Activated CD4-positive, alpha-beta memory T cell treated with anti-CD3 and anti-CD28 coated beads, Interleukin-2, amount 10 ng/mL, durations not matched to agents 7 days and 5 days (primary cell): Measurements from ENCODE around the gene TBC1D1. TPM values are rescaled to one million over a fixed set of nuclear protein-coding genes. Genes with fewer than 3 reads are reported as not detected.

Experiments used
- CTCF ChIA-PET: fragments of 350-600 bp; sonication (Branson Sonifier 250); formaldehyde crosslinking; loops from one replicate; lab custom pipeline; 2021; ENCODE audit warnings: antibody characterized with exemption, inconsistent platforms; lab: Charles Lee
- POLR2A ChIA-PET: fragments of 350-600 bp; sonication (Branson Sonifier 250); formaldehyde crosslinking; loops from one replicate; lab custom pipeline; 2021; ENCODE audit warnings: antibody characterized with exemption; lab: Charles Lee
- DNase-seq: peaks from one replicate; pipeline ENCODE4 v3.0.0-alpha.2; 2020
- H3K27ac Mint-ChIP-seq: one replicate; pipeline ENCODE4 v1.8.0; 2021; ENCODE audit warnings: mild to moderate bottlenecking, mixed read lengths
- H3K27me3 Mint-ChIP-seq: one replicate; pipeline ENCODE4 v1.8.0; 2021; ENCODE audit warnings: mixed read lengths
- H3K36me3 Mint-ChIP-seq: one replicate; pipeline ENCODE4 v1.8.0; 2021; ENCODE audit warnings: low read depth, mixed read lengths
- H3K4me1 Mint-ChIP-seq: one replicate; pipeline ENCODE4 v1.8.0; 2021; ENCODE audit warnings: mixed read lengths
- H3K4me3 Mint-ChIP-seq: one replicate; pipeline ENCODE4 v1.8.0; 2021; ENCODE audit warnings: mild to moderate bottlenecking, mixed read lengths
- H3K9me3 Mint-ChIP-seq: one replicate; pipeline ENCODE4 v1.8.0; 2021; ENCODE audit warnings: mixed read lengths
- total RNA-seq, 2 experiments: library from RNA; stranded (reverse); gene quantifications; one replicate each; pipeline ENCODE4 v1.2.3, GENCODE V29; 2021

Gene TBC1D1
- total RNA-seq, 2 experiments from 2014 or later = 58.8 to 62.3 TPM

- Mint-ChIP-seq H3K36me3 (no peaks in the 10 kb centered on the region), H3K4me1 (peaks cover 10% of the 10 kb centered on the region), H3K27ac (no peak overlapping the region), H3K9me3 (no peaks in the 10 kb centered on the region), H3K4me3 (no peak overlapping the region), H3K27me3 (no peaks in the 10 kb centered on the region)
- POLR2A ChIA-PET = no interaction called here
- no peak for DNase-seq
- CTCF ChIA-PET = no interaction called here
Measured at GRCh38 chr4:37995981-37996775, 105.3 kb downstream of the TBC1D1 start.

GRCh38 chr4:37998226-37998625 lies 107.3 kb downstream of the TBC1D1 start:
- Mint-ChIP-seq H3K4me3 (no peak overlapping the region), H3K4me1 (peaks cover 15% of the 10 kb centered on the region), H3K27ac (no peak overlapping the region), H3K9me3 (no peaks in the 10 kb centered on the region), H3K27me3 (no peaks in the 10 kb centered on the region), H3K36me3 (no peaks in the 10 kb centered on the region)
- POLR2A ChIA-PET = no interaction called here
- CTCF ChIA-PET = no interaction called here
- DNase-seq = no peak

- peaks cover 14% of the 10 kb centered on the region for H3K4me1 Mint-ChIP-seq
- no peak overlapping the region for H3K27ac Mint-ChIP-seq
- no peaks in the 10 kb centered on the region for H3K27me3 Mint-ChIP-seq
- CTCF ChIA-PET = no interaction called here
- no peaks in the 10 kb centered on the region for H3K36me3 Mint-ChIP-seq
- no peak for DNase-seq
- H3K4me3 Mint-ChIP-seq = no peak overlapping the region
- POLR2A ChIA-PET = no interaction called here
- H3K9me3 Mint-ChIP-seq = no peaks in the 10 kb centered on the region
Measured at GRCh38 chr4:37999000-37999716, 108.3 kb downstream of the TBC1D1 start.

- Mint-ChIP-seq H3K4me3 (no peak overlapping the region), H3K27ac (no peak overlapping the region), H3K27me3 (no peaks in the 10 kb centered on the region), H3K9me3 (no peaks in the 10 kb centered on the region), H3K36me3 (no peaks in the 10 kb centered on the region), H3K4me1 (peaks cover 8% of the 10 kb centered on the region)
- POLR2A ChIA-PET = interaction anchor here (0.6 kb wide), 1 partner anchor 30 kb away, joined by 3 read pairs; no protein-coding TSS in a partner anchor
- no peak for DNase-seq
- CTCF ChIA-PET = no interaction called here
Measured at GRCh38 chr4:37999965-38000364, 109.1 kb downstream of the TBC1D1 start.

GRCh38 chr4:38001927-38002326 lies 111.0 kb downstream of the TBC1D1 start:
- no peak overlapping the region for H3K27ac Mint-ChIP-seq
- ChIA-PET POLR2A (no interaction called here), CTCF (no interaction called here)
- H3K4me1 Mint-ChIP-seq = peaks cover 6% of the 10 kb centered on the region
- H3K36me3 Mint-ChIP-seq = no peaks in the 10 kb centered on the region
- no peak overlapping the region for H3K4me3 Mint-ChIP-seq
- no peaks in the 10 kb centered on the region for H3K27me3 Mint-ChIP-seq
- no peak for DNase-seq
- no peaks in the 10 kb centered on the region for H3K9me3 Mint-ChIP-seq

- Mint-ChIP-seq H3K27ac (no peak overlapping the region), H3K9me3 (no peaks in the 10 kb centered on the region), H3K4me3 (no peak overlapping the region), H3K36me3 (no peaks in the 10 kb centered on the region), H3K4me1 (peaks cover 6% of the 10 kb centered on the region), H3K27me3 (no peaks in the 10 kb centered on the region)
- POLR2A ChIA-PET = no interaction called here
- CTCF ChIA-PET = no interaction called here
- no peak for DNase-seq
Measured at GRCh38 chr4:38002451-38003071, 111.7 kb downstream of the TBC1D1 start.

- peaks cover 6% of the 10 kb centered on the region for H3K4me1 Mint-ChIP-seq
- no peaks in the 10 kb centered on the region for H3K9me3 Mint-ChIP-seq
- ChIA-PET POLR2A (no interaction called here), CTCF (no interaction called here)
- no peaks in the 10 kb centered on the region for H3K27me3 Mint-ChIP-seq
- H3K27ac Mint-ChIP-seq = no peak overlapping the region
- no peak for DNase-seq
- no peak overlapping the region for H3K4me3 Mint-ChIP-seq
- H3K36me3 Mint-ChIP-seq = no peaks in the 10 kb centered on the region
Measured at GRCh38 chr4:38003102-38003501, 112.2 kb downstream of the TBC1D1 start.

- Mint-ChIP-seq H3K9me3 (no peaks in the 10 kb centered on the region), H3K27me3 (no peaks in the 10 kb centered on the region), H3K27ac (no peak overlapping the region), H3K4me3 (no peak overlapping the region), H3K4me1 (peaks cover 6% of the 10 kb centered on the region), H3K36me3 (no peaks in the 10 kb centered on the region)
- ChIA-PET CTCF (no interaction called here), POLR2A (interaction anchor here (0.6 kb wide), 1 partner anchor 196 kb away, joined by 3 read pairs; no protein-coding TSS in a partner anchor)
- DNase-seq = no peak
Measured at GRCh38 chr4:38003628-38004027, 112.7 kb downstream of the TBC1D1 start.

- no peaks in the 10 kb centered on the region for H3K9me3 Mint-ChIP-seq
- POLR2A ChIA-PET = interaction anchor here (0.6 kb wide), 1 partner anchor 196 kb away, joined by 3 read pairs; no protein-coding TSS in a partner anchor
- no peak overlapping the region for H3K4me3 Mint-ChIP-seq
- CTCF ChIA-PET = interaction anchor here (0.6 kb wide), 1 partner anchor 640 kb away, joined by 3 read pairs; no protein-coding TSS in a partner anchor
- H3K27ac Mint-ChIP-seq = no peak overlapping the region
- no peaks in the 10 kb centered on the region for H3K36me3 Mint-ChIP-seq
- H3K27me3 Mint-ChIP-seq = no peaks in the 10 kb centered on the region
- H3K4me1 Mint-ChIP-seq = peaks cover 6% of the 10 kb centered on the region
- no peak for DNase-seq
Measured at GRCh38 chr4:38004062-38004461, 113.2 kb downstream of the TBC1D1 start.

- CTCF ChIA-PET = interaction anchor here (0.6 kb wide), 1 partner anchor 639 kb away, joined by 3 read pairs; no protein-coding TSS in a partner anchor
- H3K4me3 Mint-ChIP-seq = no peak overlapping the region
Measured at GRCh38 chr4:38004887-38005286, 114.0 kb downstream of the TBC1D1 start.

GRCh38 chr4:38005637-38006036 lies 114.8 kb downstream of the TBC1D1 start:
- CTCF ChIA-PET = no interaction called here

More at GRCh38 chr4:38004887-38005286, 114.0 kb downstream of the TBC1D1 start:
- H3K27me3 Mint-ChIP-seq = no peaks in the 10 kb centered on the region
- POLR2A ChIA-PET = no interaction called here
- no peak overlapping the region for H3K27ac Mint-ChIP-seq
- H3K4me1 Mint-ChIP-seq = peaks cover 6% of the 10 kb centered on the region
- H3K36me3 Mint-ChIP-seq = no peaks in the 10 kb centered on the region
- no peak for DNase-seq
- H3K9me3 Mint-ChIP-seq = no peaks in the 10 kb centered on the region

GRCh38 chr4:38007645-38008044 lies 116.8 kb downstream of the TBC1D1 start:
- Mint-ChIP-seq H3K27ac (no peak overlapping the region), H3K9me3 (no peaks in the 10 kb centered on the region), H3K4me1 (peaks cover 7% of the 10 kb centered on the region), H3K27me3 (no peaks in the 10 kb centered on the region), H3K4me3 (no peak overlapping the region), H3K36me3 (no peaks in the 10 kb centered on the region)
- ChIA-PET CTCF (no interaction called here), POLR2A (no interaction called here)
- no peak for DNase-seq

More at GRCh38 chr4:38005637-38006036, 114.8 kb downstream of the TBC1D1 start:
- POLR2A ChIA-PET = no interaction called here
- H3K36me3 Mint-ChIP-seq = no peaks in the 10 kb centered on the region
- no peaks in the 10 kb centered on the region for H3K9me3 Mint-ChIP-seq
- no peak for DNase-seq
- peaks cover 6% of the 10 kb centered on the region for H3K4me1 Mint-ChIP-seq
- H3K27ac Mint-ChIP-seq = no peak overlapping the region
- no peak overlapping the region for H3K4me3 Mint-ChIP-seq
- no peaks in the 10 kb centered on the region for H3K27me3 Mint-ChIP-seq

- no peak overlapping the region for H3K27ac Mint-ChIP-seq
- ChIA-PET CTCF (no interaction called here), POLR2A (no interaction called here)
Measured at GRCh38 chr4:38008571-38009021, 117.7 kb downstream of the TBC1D1 start.

More at GRCh38 chr4:38008571-38009021, 117.7 kb downstream of the TBC1D1 start:
- Mint-ChIP-seq H3K36me3 (no peaks in the 10 kb centered on the region), H3K27me3 (no peaks in the 10 kb centered on the region), H3K9me3 (no peaks in the 10 kb centered on the region), H3K4me1 (peaks cover 2% of the 10 kb centered on the region), H3K4me3 (no peak overlapping the region)
- no peak for DNase-seq
